ENCODE data around the gene ELAVL3.

ELAVL3 gene

DNA sequence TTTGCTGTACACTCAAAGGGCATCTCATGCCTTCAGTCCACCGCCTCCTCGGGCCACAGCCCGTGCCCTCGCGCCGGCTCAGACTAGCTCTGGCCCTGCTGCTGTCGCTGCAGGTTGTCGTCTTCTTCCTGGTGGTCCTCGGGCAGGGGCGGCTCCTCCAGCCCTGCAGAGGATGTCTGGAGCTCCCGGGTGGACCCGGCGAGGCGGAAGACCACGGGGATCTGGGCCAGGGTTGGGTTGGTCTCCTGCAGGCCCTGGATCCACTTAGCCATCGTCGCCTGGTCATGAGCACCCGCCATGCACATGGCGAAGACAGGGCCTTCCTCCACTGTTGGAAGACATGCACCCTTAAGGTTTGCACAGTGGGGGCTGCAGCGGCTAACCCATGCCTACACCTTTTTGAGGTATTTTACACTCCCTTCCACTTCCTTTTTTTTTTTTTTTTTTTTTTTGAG lies 25.3 kb upstream of the ELAVL3 start:
- Histone ChIP-seq H2AFZ (ENCODE audit: low read depth) (peak overlapping the region; percentile 39), H3K4me2 (peak overlapping the region; percentile 53; the same call in 1 of the 2 replicates), H3K27me3 (ENCODE audit: insufficient read depth, low read depth) (no peaks in the 10 kb centered on the region), H4K20me1 (ENCODE audit: insufficient read depth) (no peaks in the 10 kb centered on the region), H3K79me2 (ENCODE audit: insufficient read depth, low read depth) (no peaks in the 10 kb centered on the region), H3K9ac (peak overlapping the region; percentile 78; the same call in 1 of the 2 replicates), H3K27ac (peak overlapping the region; percentile 76; the same call in 1 of the 2 replicates), H3K4me3 (IDR thresholded peaks at IDR 0.05; ENCODE audit: insufficient read depth, low read depth, low read length) (no peak overlapping the region), H3K36me3 (ENCODE audit: insufficient read depth) (no peaks in the 10 kb centered on the region), H3K4me1 (ENCODE audit: low read depth, poor library complexity, severe bottlenecking) (peaks cover 10% of the 10 kb centered on the region)
- TF ChIP-seq, protein P1, sequence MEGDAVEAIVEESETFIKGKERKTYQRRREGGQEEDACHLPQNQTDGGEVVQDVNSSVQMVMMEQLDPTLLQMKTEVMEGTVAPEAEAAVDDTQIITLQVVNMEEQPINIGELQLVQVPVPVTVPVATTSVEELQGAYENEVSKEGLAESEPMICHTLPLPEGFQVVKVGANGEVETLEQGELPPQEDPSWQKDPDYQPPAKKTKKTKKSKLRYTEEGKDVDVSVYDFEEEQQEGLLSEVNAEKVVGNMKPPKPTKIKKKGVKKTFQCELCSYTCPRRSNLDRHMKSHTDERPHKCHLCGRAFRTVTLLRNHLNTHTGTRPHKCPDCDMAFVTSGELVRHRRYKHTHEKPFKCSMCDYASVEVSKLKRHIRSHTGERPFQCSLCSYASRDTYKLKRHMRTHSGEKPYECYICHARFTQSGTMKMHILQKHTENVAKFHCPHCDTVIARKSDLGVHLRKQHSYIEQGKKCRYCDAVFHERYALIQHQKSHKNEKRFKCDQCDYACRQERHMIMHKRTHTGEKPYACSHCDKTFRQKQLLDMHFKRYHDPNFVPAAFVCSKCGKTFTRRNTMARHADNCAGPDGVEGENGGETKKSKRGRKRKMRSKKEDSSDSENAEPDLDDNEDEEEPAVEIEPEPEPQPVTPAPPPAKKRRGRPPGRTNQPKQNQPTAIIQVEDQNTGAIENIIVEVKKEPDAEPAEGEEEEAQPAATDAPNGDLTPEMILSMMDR (conservative IDR thresholded peaks at IDR 0.05; ENCODE audit: low read depth, low read length), result no peak

DNA sequence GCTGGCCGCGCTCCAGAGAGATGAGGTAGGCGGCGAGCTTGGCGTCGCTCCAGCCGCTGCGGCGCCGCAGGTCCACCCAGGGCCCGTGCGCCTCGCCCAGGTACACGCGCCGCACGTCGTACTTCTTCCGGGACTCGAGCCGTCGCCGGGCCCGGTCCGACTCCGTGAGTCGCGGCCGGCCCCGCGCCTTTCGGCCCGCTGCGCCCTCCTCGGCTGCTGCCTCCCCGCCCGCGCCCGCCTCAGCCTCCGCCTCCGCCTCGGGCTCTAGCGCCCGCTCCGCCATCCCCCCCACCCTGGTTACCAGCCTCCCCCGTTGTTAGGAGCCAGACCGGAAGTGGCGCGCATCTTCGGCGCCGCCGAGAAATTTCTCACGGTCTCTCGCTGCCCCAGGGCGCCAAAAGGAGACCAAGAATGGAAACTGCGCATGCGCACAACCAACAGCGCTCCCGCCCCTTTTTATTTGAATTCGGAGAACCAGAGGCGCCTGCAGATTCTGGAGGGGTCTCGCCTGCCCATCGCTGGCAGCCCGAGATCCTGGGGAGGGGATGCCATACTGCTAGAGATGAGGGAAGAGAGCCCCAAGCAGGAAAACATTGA lies 24.8 kb upstream of the ELAVL3 start, which contains the start of gene ZNF653:
Gene ZNF653 (minus strand): TSS at position 336 of the 597 bp plus-strand sequence. CDS start 53 bp downstream, at position 283.
- peaks cover 10% of the 10 kb centered on the region for H3K4me1 ChIP-seq (ENCODE audit: low read depth, poor library complexity, severe bottlenecking)
- H3K4me3 ChIP-seq (IDR thresholded peaks at IDR 0.05; ENCODE audit: insufficient read depth, low read depth, low read length), result no peak within 1 kb of the TSS
- peak within 1 kb of the TSS; percentile 76 for H3K27ac ChIP-seq
- no peaks in the 10 kb centered on the region for H3K36me3 ChIP-seq (ENCODE audit: insufficient read depth)
- H3K4me2 ChIP-seq, result peak within 1 kb of the TSS; percentile 75
- peak within 1 kb of the TSS; percentile 39 for H2AFZ ChIP-seq (ENCODE audit: low read depth)
- no peaks in the 10 kb centered on the region for H4K20me1 ChIP-seq (ENCODE audit: insufficient read depth)
- TF ChIP-seq, protein P1 (conservative IDR thresholded peaks at IDR 0.05; ENCODE audit: low read depth, low read length), result no peak
- no peaks in the 10 kb centered on the region for H3K79me2 ChIP-seq (ENCODE audit: insufficient read depth, low read depth)
- H3K9ac ChIP-seq, result peak within 1 kb of the TSS; percentile 78
- no peaks in the 10 kb centered on the region for H3K27me3 ChIP-seq (ENCODE audit: insufficient read depth, low read depth)

DNA sequence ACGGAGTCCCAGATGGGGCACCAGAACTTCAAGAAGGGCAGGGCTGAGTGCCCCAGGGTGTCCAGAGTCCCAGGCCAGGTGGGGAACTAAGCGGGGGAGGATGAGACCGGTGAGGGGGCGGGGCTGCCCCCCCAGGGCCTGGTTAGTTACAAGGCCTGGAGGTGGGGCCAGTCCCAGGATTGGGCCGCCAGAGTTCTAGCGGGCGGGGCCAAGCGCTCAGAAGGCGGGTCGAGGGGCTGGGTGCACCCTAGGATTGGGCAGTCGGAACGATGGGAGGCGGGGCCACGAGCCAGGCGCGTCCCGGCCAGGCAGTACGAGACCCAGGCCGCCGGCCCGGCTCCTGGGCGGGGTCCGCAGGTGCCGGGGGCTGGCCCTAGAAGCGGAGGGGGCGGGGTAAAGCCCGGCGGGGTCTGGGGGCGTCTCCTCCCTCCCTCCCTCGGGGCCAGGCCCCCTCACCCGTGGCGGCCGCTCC lies 24.2 kb upstream of the ELAVL3 start:
- Histone ChIP-seq H3K4me1 (ENCODE audit: low read depth, poor library complexity, severe bottlenecking) (peaks cover 10% of the 10 kb centered on the region), H2AFZ (ENCODE audit: low read depth) (peak overlapping the region; percentile 39), H3K4me3 (IDR thresholded peaks at IDR 0.05; ENCODE audit: insufficient read depth, low read depth, low read length) (no peak overlapping the region), H3K4me2 (peak overlapping the region; percentile 75), H3K9ac (peak overlapping the region; percentile 78), H3K27ac (peak overlapping the region; percentile 76), H3K36me3 (ENCODE audit: insufficient read depth) (no peaks in the 10 kb centered on the region), H3K27me3 (ENCODE audit: insufficient read depth, low read depth) (no peaks in the 10 kb centered on the region), H4K20me1 (ENCODE audit: insufficient read depth) (no peaks in the 10 kb centered on the region), H3K79me2 (ENCODE audit: insufficient read depth, low read depth) (no peaks in the 10 kb centered on the region)
- TF ChIP-seq, protein P1 (conservative IDR thresholded peaks at IDR 0.05; ENCODE audit: low read depth, low read length), result no peak

DNA sequence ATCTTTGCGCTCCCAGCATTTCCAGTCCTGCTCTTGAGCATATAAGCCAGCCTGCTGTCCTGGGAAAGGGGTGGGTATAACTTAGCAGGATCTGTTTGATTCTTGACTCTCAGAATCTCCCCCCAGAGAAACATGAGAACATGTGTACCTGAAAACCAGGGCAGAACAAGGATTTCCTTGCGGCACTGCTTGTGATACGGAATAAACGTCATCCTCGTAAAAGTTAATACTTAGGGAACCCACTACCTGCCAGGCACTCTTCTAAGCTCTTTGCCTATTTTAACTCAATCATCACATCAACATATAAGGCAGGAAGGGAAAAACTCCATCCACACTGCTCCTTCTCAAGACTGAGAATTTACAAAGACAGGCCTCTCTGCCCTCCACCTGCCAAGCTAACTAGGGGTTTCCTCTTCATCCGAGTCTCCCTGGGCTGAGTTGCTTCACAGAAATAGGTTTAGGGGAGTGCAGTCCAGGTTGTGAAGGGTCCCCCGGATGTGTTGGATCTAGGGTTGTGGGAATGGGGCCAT lies 23.7 kb upstream of the ELAVL3 start:
- Histone ChIP-seq H3K4me3 (IDR thresholded peaks at IDR 0.05; ENCODE audit: insufficient read depth, low read depth, low read length) (no peak overlapping the region), H3K36me3 (ENCODE audit: insufficient read depth) (no peaks in the 10 kb centered on the region), H3K4me1 (ENCODE audit: low read depth, poor library complexity, severe bottlenecking) (peaks cover 10% of the 10 kb centered on the region), H2AFZ (ENCODE audit: low read depth) (0 out of 2 replicates have a peak overlapping the region, but pooled peaks have one; percentile 39), H3K4me2 (peak overlapping the region; percentile 75), H3K9ac (no peak overlapping the region), H3K79me2 (ENCODE audit: insufficient read depth, low read depth) (no peaks in the 10 kb centered on the region), H3K27ac (no peak overlapping the region), H3K27me3 (ENCODE audit: insufficient read depth, low read depth) (no peaks in the 10 kb centered on the region), H4K20me1 (ENCODE audit: insufficient read depth) (no peaks in the 10 kb centered on the region)
- TF ChIP-seq, protein P1 (conservative IDR thresholded peaks at IDR 0.05; ENCODE audit: low read depth, low read length), result no peak

All from KMS-11 (cell line).